Mesenchymal stem cell (in vitro differentiated cells and primary cell): ENCODE data around the gene CLNK.

Source experiments
- DNase-seq: peaks from one replicate; pipeline ENCODE4 v3.0.0-alpha.2; 2013
- H2AFZ ChIP-seq: one replicate; pipeline ENCODE4 v1.6.1; 2013; ENCODE audit warnings: low read depth, mild to moderate bottlenecking, control low read depth, inconsistent platforms, low read length, moderate library complexity
- H2AK5ac ChIP-seq: 2 replicates; pipeline ENCODE4 v1.6.1; 2013; ENCODE audit warnings: low read length, moderate library complexity, mild to moderate bottlenecking, inconsistent platforms; ENCODE audit not compliant: severe bottlenecking
- H2BK120ac ChIP-seq: one replicate; pipeline ENCODE4 v1.6.1; 2013; ENCODE audit warnings: low read depth, mild to moderate bottlenecking, inconsistent platforms, low read length, moderate library complexity
- H2BK12ac ChIP-seq, 2 experiments: one replicate each; pipeline ENCODE4 v1.6.1; 2013; ENCODE audit warnings: inconsistent platforms in 2 of 2, low read length in 2 of 2, mild to moderate bottlenecking in 2 of 2, moderate library complexity in 2 of 2, control low read depth in 1 of 2
- H2BK15ac ChIP-seq: one replicate; pipeline ENCODE4 v1.6.1; 2013; ENCODE audit warnings: mild to moderate bottlenecking, low read depth, inconsistent platforms; ENCODE audit not compliant: poor library complexity, severe bottlenecking
- H2BK5ac ChIP-seq: 2 replicates; pipeline ENCODE4 v1.6.1; 2013; ENCODE audit warnings: low read depth, mild to moderate bottlenecking, low read length, control low read depth, inconsistent platforms; ENCODE audit not compliant: poor library complexity, severe bottlenecking
- H3K14ac ChIP-seq, 2 experiments: one replicate each; pipeline ENCODE4 v1.6.1; 2013; ENCODE audit warnings: inconsistent platforms in 2 of 2, low read length in 2 of 2, control low read depth in 1 of 2, mild to moderate bottlenecking in 1 of 2, moderate library complexity in 1 of 2
- H3K18ac ChIP-seq, 2 experiments: one replicate each; pipeline ENCODE4 v1.6.1; 2013; ENCODE audit warnings: inconsistent platforms in 2 of 2, low read length in 2 of 2, control low read depth in 1 of 2, low read depth in 1 of 2, mild to moderate bottlenecking in 1 of 2
- H3K23ac ChIP-seq, 2 experiments: one replicate each; pipeline ENCODE4 v1.6.1; 2013; ENCODE audit warnings: inconsistent platforms in 2 of 2, low read length in 2 of 2, mild to moderate bottlenecking in 2 of 2, moderate library complexity in 2 of 2, control low read depth in 1 of 2
- H3K27ac ChIP-seq: 2 replicates; pipeline ENCODE4 v1.5.1; 2013; ENCODE audit warnings: mild to moderate bottlenecking, moderate library complexity, low read length, control low read depth, inconsistent platforms; ENCODE audit not compliant: poor library complexity, severe bottlenecking
- H3K27me3 ChIP-seq, 2 experiments: 2 replicates each; pipeline versions ENCODE4 v1.6.1 to v1.7.0; 2013; ENCODE audit warnings: low read length in 2 of 2, mild to moderate bottlenecking in 2 of 2, moderate library complexity in 2 of 2, control low read depth in 1 of 2, inconsistent platforms in 1 of 2; ENCODE audit not compliant: control insufficient read depth in 1 of 2, insufficient read depth in 1 of 2
- H3K36me3 ChIP-seq, 2 experiments: 2 replicates each; pipeline versions ENCODE4 v1.6.1 to v1.7.0; 2013; ENCODE audit warnings: low read length in 2 of 2, control low read depth in 1 of 2, inconsistent platforms in 1 of 2, low read depth in 1 of 2, mild to moderate bottlenecking in 1 of 2; ENCODE audit not compliant: insufficient read depth in 2 of 2, control insufficient read depth in 1 of 2
- H3K4ac ChIP-seq, 2 experiments: one replicate each; pipeline ENCODE4 v1.6.1; 2013; ENCODE audit warnings: inconsistent platforms in 2 of 2, low read length in 2 of 2, mild to moderate bottlenecking in 2 of 2, moderate library complexity in 2 of 2, control low read depth in 1 of 2, low read depth in 1 of 2
- H3K4me1 ChIP-seq: 2 replicates; pipeline ENCODE4 v1.6.1; 2013; ENCODE audit warnings: low read depth, low read length, control low read depth; ENCODE audit not compliant: control insufficient read depth, insufficient read depth
- H3K4me2 ChIP-seq: 2 replicates; pipeline ENCODE4 v1.6.1; 2013; ENCODE audit warnings: low read length, mild to moderate bottlenecking, inconsistent platforms; ENCODE audit not compliant: poor library complexity, severe bottlenecking
- H3K4me3 ChIP-seq, 2 experiments: 2 replicates each; pipeline versions ENCODE4 v1.5.1 to v1.7.0; 2013; ENCODE audit warnings: low read length in 2 of 2, mild to moderate bottlenecking in 2 of 2, control low read depth in 1 of 2, low read depth in 1 of 2; ENCODE audit not compliant: insufficient read depth in 1 of 2
- H3K79me1 ChIP-seq: replicated peaks from 2 replicates; pipeline ENCODE4 v1.6.1; 2013; ENCODE audit warnings: mild to moderate bottlenecking, control low read depth, low read length, inconsistent platforms; ENCODE audit not compliant: poor library complexity, severe bottlenecking
- H3K9ac ChIP-seq: 2 replicates; pipeline ENCODE4 v1.7.0; 2013; ENCODE audit warnings: mild to moderate bottlenecking, low read length, moderate library complexity
- H3K9me3 ChIP-seq: 2 replicates; pipeline ENCODE4 v1.7.0; 2013; ENCODE audit warnings: mild to moderate bottlenecking, low read length; ENCODE audit not compliant: control insufficient read depth
- H4K8ac ChIP-seq: one replicate; pipeline ENCODE4 v1.6.1; 2013; ENCODE audit warnings: inconsistent platforms, mild to moderate bottlenecking, low read length, moderate library complexity
- H4K91ac ChIP-seq: one replicate; pipeline ENCODE4 v1.6.1; 2013; ENCODE audit warnings: mild to moderate bottlenecking, low read length, inconsistent platforms
- WGBS: methylation state at CpG from one replicate; pipeline ENCODE4 v1.1.7; 2013; ENCODE audit warnings: mixed read lengths; 5-methylcytosine and 5-hydroxymethylcytosine counted together

Gene CLNK

GRCh38 chr4:10605031-10605430, 79.5 kb downstream of the CLNK start:
- H2BK5ac ChIP-seq, result no peak overlapping the region
- no peak overlapping the region for H3K27ac ChIP-seq
- H2BK12ac ChIP-seq, result no peak overlapping the region
- H3K27me3 ChIP-seq, result no peaks in the 10 kb centered on the region
- H3K9me3 ChIP-seq, result no peaks in the 10 kb centered on the region
- H4K8ac ChIP-seq, result no peak overlapping the region
- no peak overlapping the region for H3K23ac ChIP-seq
- H3K79me1 ChIP-seq, result no peaks in the 10 kb centered on the region
- H3K4me3 ChIP-seq, result no peak overlapping the region
- H3K18ac ChIP-seq, result peak overlapping the region in 1 of 2 experiments; percentile 2
- H3K4me1 ChIP-seq, result peaks cover 2% of the 10 kb centered on the region
- H2BK15ac ChIP-seq, result no peak overlapping the region
- H3K36me3 ChIP-seq, result no peaks in the 10 kb centered on the region
- H3K4ac ChIP-seq, result no peak overlapping the region
- no peak overlapping the region for H2AFZ ChIP-seq
- peak overlapping the region; percentile 92 for H2AK5ac ChIP-seq
- WGBS, result 58% methylated on average over 6 of the region's 10 CpGs
- peak; percentile 75 for DNase-seq
- no peak overlapping the region for H3K14ac ChIP-seq
- no peak overlapping the region for H3K9ac ChIP-seq
- no peak overlapping the region for H3K4me2 ChIP-seq
- no peak overlapping the region for H4K91ac ChIP-seq
- no peak overlapping the region for H2BK120ac ChIP-seq

GRCh38 chr4:10599574-10599973, 85.0 kb downstream of the CLNK start:
- Histone ChIP-seq H3K9ac (no peak overlapping the region), H3K4ac (no peak overlapping the region), H3K4me2 (no peak overlapping the region), H4K8ac (no peak overlapping the region), H3K4me3 (no peak overlapping the region), H3K9me3 (no peaks in the 10 kb centered on the region), H3K18ac (no peak overlapping the region), H2AFZ (no peak overlapping the region), H4K91ac (no peak overlapping the region), H3K27me3 (no peaks in the 10 kb centered on the region), H2BK120ac (no peak overlapping the region), H3K79me1 (no peaks in the 10 kb centered on the region), H3K36me3 (no peaks in the 10 kb centered on the region), H2BK5ac (no peak overlapping the region), H3K23ac (no peak overlapping the region), H2AK5ac (no peak overlapping the region), H2BK12ac (no peak overlapping the region), H3K4me1 (no peaks in the 10 kb centered on the region), H3K27ac (no peak overlapping the region), H2BK15ac (no peak overlapping the region), H3K14ac (no peak overlapping the region)
- DNase-seq, result peak; percentile 44
- 77% methylated on average over 4 of the region's 4 CpGs for WGBS

GRCh38 chr4:10598829-10599228, 85.7 kb downstream of the CLNK start:
- no peak overlapping the region for H3K23ac ChIP-seq
- no peak overlapping the region for H3K14ac ChIP-seq
- H3K27ac ChIP-seq, result no peak overlapping the region
- no peak for DNase-seq
- no peak overlapping the region for H2BK5ac ChIP-seq
- WGBS, result 83% methylated on average over 6 of the region's 6 CpGs
- H2AFZ ChIP-seq, result no peak overlapping the region
- H4K91ac ChIP-seq, result no peak overlapping the region
- H4K8ac ChIP-seq, result no peak overlapping the region
- H3K4me2 ChIP-seq, result no peak overlapping the region
- no peaks in the 10 kb centered on the region for H3K27me3 ChIP-seq
- no peak overlapping the region for H3K4me3 ChIP-seq
- no peak overlapping the region for H2BK15ac ChIP-seq
- no peak overlapping the region for H3K9ac ChIP-seq
- H3K4me1 ChIP-seq, result no peaks in the 10 kb centered on the region
- no peak overlapping the region for H3K4ac ChIP-seq
- H3K9me3 ChIP-seq, result no peaks in the 10 kb centered on the region
- no peaks in the 10 kb centered on the region for H3K36me3 ChIP-seq
- H2AK5ac ChIP-seq, result peak overlapping the region; percentile 73
- no peaks in the 10 kb centered on the region for H3K79me1 ChIP-seq
- H2BK120ac ChIP-seq, result no peak overlapping the region
- H3K18ac ChIP-seq, result no peak overlapping the region
- H2BK12ac ChIP-seq, result no peak overlapping the region

GRCh38 chr4:10596586-10597290, 87.8 kb downstream of the CLNK start:
- Histone ChIP-seq H3K9me3 (no peaks in the 10 kb centered on the region), H2AK5ac (no peak overlapping the region), H3K4me2 (no peak overlapping the region), H2BK120ac (no peak overlapping the region), H4K8ac (no peak overlapping the region), H4K91ac (no peak overlapping the region), H3K36me3 (no peaks in the 10 kb centered on the region), H2BK15ac (no peak overlapping the region), H3K23ac (no peak overlapping the region), H3K9ac (no peak overlapping the region), H3K27me3 (no peaks in the 10 kb centered on the region), H3K18ac (no peak overlapping the region), H3K14ac (no peak overlapping the region), H3K4ac (no peak overlapping the region), H3K79me1 (no peaks in the 10 kb centered on the region), H3K27ac (no peak overlapping the region), H2BK12ac (no peak overlapping the region), H2AFZ (no peak overlapping the region), H3K4me3 (no peak overlapping the region), H3K4me1 (no peaks in the 10 kb centered on the region), H2BK5ac (no peak overlapping the region)
- 93% methylated on average over 2 of the region's 2 CpGs for WGBS
- no peak for DNase-seq
